ENCODE measurements around the gene ZNF831.

The ZNF831 gene

GRCh38 chr20:59214606-59215547 lies 51.3 kb downstream of the ZNF831 start:
- TF ChIP-seq, protein P1, sequence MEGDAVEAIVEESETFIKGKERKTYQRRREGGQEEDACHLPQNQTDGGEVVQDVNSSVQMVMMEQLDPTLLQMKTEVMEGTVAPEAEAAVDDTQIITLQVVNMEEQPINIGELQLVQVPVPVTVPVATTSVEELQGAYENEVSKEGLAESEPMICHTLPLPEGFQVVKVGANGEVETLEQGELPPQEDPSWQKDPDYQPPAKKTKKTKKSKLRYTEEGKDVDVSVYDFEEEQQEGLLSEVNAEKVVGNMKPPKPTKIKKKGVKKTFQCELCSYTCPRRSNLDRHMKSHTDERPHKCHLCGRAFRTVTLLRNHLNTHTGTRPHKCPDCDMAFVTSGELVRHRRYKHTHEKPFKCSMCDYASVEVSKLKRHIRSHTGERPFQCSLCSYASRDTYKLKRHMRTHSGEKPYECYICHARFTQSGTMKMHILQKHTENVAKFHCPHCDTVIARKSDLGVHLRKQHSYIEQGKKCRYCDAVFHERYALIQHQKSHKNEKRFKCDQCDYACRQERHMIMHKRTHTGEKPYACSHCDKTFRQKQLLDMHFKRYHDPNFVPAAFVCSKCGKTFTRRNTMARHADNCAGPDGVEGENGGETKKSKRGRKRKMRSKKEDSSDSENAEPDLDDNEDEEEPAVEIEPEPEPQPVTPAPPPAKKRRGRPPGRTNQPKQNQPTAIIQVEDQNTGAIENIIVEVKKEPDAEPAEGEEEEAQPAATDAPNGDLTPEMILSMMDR (conservative IDR thresholded peaks at IDR 0.05; ENCODE audit: low read length): no peak
- no peak for DNase-seq (ENCODE audit: low read depth)

GRCh38 chr20:59217173-59217572 lies 53.6 kb downstream of the ZNF831 start:
- TF ChIP-seq, protein P1 (conservative IDR thresholded peaks at IDR 0.05; ENCODE audit: low read length): no peak
- H3K4me3 ChIP-seq (ENCODE audit: low read length): no peak overlapping the region
- DNase-seq (ENCODE audit: low read depth): peak; percentile 1

More at GRCh38 chr20:59214606-59215547, 51.3 kb downstream of the ZNF831 start:
- H3K4me3 ChIP-seq (ENCODE audit: low read length): no peak overlapping the region

- TF ChIP-seq, protein P1 (conservative IDR thresholded peaks at IDR 0.05; ENCODE audit: low read length): no peak
- H3K4me3 ChIP-seq (ENCODE audit: low read length): no peak overlapping the region
- DNase-seq (ENCODE audit: low read depth): no peak
Observed at GRCh38 chr20:59217794-59218280, 54.2 kb downstream of the ZNF831 start.

- no peak overlapping the region for H3K4me3 ChIP-seq (ENCODE audit: low read length)
- no peak for DNase-seq (ENCODE audit: low read depth)
- TF ChIP-seq, protein P1 (conservative IDR thresholded peaks at IDR 0.05; ENCODE audit: low read length): no peak
Observed at GRCh38 chr20:59219211-59219610, 55.6 kb downstream of the ZNF831 start.

DNA sequence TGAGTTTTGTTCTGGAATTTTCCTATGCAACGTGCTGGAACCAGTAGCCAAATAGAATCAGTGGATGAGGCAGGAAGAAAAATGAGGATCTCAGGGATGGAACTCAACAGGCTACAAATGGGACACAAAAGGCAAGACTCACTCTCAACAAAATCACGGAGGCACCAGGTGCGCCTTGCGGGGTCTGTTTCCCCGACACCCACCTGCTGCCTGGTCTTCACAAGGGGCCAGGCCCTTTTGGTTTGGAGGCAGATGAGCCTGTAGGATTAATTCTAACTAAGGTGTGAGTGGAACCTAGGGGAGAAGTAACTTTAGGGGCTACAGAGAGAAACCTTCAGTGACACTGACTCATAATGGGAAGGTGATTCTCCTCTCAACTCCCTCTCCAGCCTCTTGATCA lies 56.5 kb downstream of the ZNF831 start:
- H3K4me3 ChIP-seq (ENCODE audit: low read length): no peak overlapping the region
- TF ChIP-seq, protein P1 (conservative IDR thresholded peaks at IDR 0.05; ENCODE audit: low read length): no peak
- no peak for DNase-seq (ENCODE audit: low read depth)

DNA sequence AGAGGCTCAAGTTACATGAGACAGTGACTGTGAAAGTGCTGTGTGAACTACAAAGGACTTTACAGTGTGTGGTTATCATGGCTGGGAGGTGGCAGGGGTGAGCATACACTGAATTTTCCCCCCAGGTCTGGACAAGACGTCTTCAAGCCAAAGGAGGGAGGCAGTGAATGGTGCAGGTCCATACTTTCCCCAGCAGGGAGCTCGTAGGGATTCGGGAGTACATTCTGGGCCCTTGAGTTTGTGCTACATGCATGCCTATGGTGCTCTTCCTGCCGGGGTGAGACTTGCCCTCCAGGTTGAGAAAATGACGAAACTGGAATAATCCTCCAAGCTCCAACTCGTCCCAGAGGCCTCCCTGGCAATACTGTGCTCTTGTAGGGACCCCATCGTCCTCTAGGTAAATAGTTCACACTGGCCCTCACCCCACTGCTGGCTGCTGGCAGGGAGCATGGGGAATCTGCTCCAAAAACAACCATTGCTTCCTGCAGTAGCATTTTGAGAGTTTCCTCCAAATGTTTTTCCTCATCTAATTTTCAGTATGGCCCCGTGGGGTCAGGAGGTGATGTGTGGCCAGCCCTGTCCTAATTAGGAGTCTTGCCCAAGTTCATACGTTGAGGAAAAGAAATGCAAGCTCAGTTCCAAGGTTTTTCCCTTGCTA lies 57.6 kb downstream of the ZNF831 start:
- DNase-seq (ENCODE audit: low read depth): peak; percentile 0
- TF ChIP-seq, protein P1 (conservative IDR thresholded peaks at IDR 0.05; ENCODE audit: low read length): peak; percentile 2; the same call in 1 of the 2 replicates
- no peak overlapping the region for H3K4me3 ChIP-seq (ENCODE audit: low read length)

Data from AG10803 (cell line).